Adipose tissue (tissue), 3 donors: Measurements from ENCODE around the gene PDE11A. TPM values are rescaled to one million over a fixed set of nuclear protein-coding genes. Genes with fewer than 3 reads are reported as not detected.

Experiments used
- H3K27ac ChIP-seq: one replicate; pipeline ENCODE4 v1.5.1; 2013; ENCODE audit warnings: low read depth, low read length
- WGBS, 3 donors: extraction: QIAGEN DNeasy Blood & Tissue Kit; methylation state at CpG; one replicate each; pipeline ENCODE4 v1.1.7; 2013; 5-methylcytosine and 5-hydroxymethylcytosine counted together
- polyA plus RNA-seq, 3 donors: library from polyadenylated mRNA; stranded (reverse); fragments of 200-250 nt; gene quantifications; one replicate each; pipeline ENCODE4 v1.2.3, GENCODE V29; 2013
- donor health status: healthy with polysubstance abuse.
- donor health status: Bipolar disorder and iron deficiency.
- donor health status: healthy.

Gene PDE11A
- polyA plus RNA-seq, 3 donors = 0.11 to 0.72 (median 0.27) TPM

- WGBS, 3 donors = 87 to 89% (median 88%) methylated on average over 1 of the region's 1 CpG
- no peak overlapping the region for H3K27ac ChIP-seq
These were observed 43.2 kb downstream of the PDE11A start for GRCh38 chr2:178029342-178029741.

GRCh38 chr2:178025551-178026185 lies 46.9 kb downstream of the PDE11A start:
- 90 to 96% (median 92%) methylated on average over 4 of the region's 4 CpGs for WGBS, 3 donors

GRCh38 chr2:178018141-178018540 lies 54.4 kb downstream of the PDE11A start:
- 67 to 86% (median 80%) methylated on average over 7 of the region's 7 CpGs for WGBS, 3 donors

More at GRCh38 chr2:178025551-178026185, 46.9 kb downstream of the PDE11A start:
- H3K27ac ChIP-seq = no peak overlapping the region

GRCh38 chr2:178016612-178017011 lies 56.0 kb downstream of the PDE11A start:
- 0% methylated on average over 1 of the region's 1 CpG for WGBS, 3 donors
- H3K27ac ChIP-seq = no peak overlapping the region

More at GRCh38 chr2:178018141-178018540, 54.4 kb downstream of the PDE11A start:
- no peak overlapping the region for H3K27ac ChIP-seq

- WGBS, 3 donors = 80 to 86% (median 85%) methylated on average over 2 of the region's 2 CpGs
- H3K27ac ChIP-seq = no peak overlapping the region
These were observed 59.9 kb downstream of the PDE11A start for GRCh38 chr2:178012639-178013038.

GRCh38 chr2:178009813-178010212 lies 62.8 kb downstream of the PDE11A start:
- WGBS, 3 donors = 86 to 97% (median 88%) methylated on average over 1 of the region's 1 CpG
- H3K27ac ChIP-seq = no peak overlapping the region

GRCh38 chr2:178008636-178009289 lies 63.8 kb downstream of the PDE11A start:
- no peak overlapping the region for H3K27ac ChIP-seq
- 51 to 67% (median 60%) methylated on average over 5 of the region's 5 CpGs for WGBS, 3 donors

- WGBS, 3 donors = 74 to 97% (median 77%) methylated on average over 1 of the region's 1 CpG
- no peak overlapping the region for H3K27ac ChIP-seq
These were observed 65.9 kb downstream of the PDE11A start for GRCh38 chr2:178006710-178007109.

GRCh38 chr2:178005756-178006155 lies 66.8 kb downstream of the PDE11A start:
- no peak overlapping the region for H3K27ac ChIP-seq

GRCh38 chr2:178002038-178002437 lies 70.5 kb downstream of the PDE11A start:
- no peak overlapping the region for H3K27ac ChIP-seq

GRCh38 chr2:177998996-177999395 lies 73.6 kb downstream of the PDE11A start:
- WGBS, 3 donors = 70 to 84% (median 71%) methylated on average over 4 of the region's 4 CpGs
- no peak overlapping the region for H3K27ac ChIP-seq

GRCh38 chr2:177998006-177998405 lies 74.6 kb downstream of the PDE11A start:
- 61 to 86% (median 64%) methylated on average over 2 of the region's 2 CpGs for WGBS, 3 donors
- no peak overlapping the region for H3K27ac ChIP-seq

- 82 to 95% (median 83%) methylated on average over 2 of the region's 2 CpGs for WGBS, 3 donors
- no peak overlapping the region for H3K27ac ChIP-seq
These were observed 79.6 kb downstream of the PDE11A start for GRCh38 chr2:177992992-177993391.

- WGBS, 3 donors = 68 to 87% (median 76%) methylated on average over 4 of the region's 4 CpGs
- H3K27ac ChIP-seq = no peak overlapping the region
These were observed 83.3 kb downstream of the PDE11A start for GRCh38 chr2:177989029-177989885.

- WGBS, 3 donors = 46 to 79% (median 52%) methylated on average over 1 of the region's 1 CpG
- no peak overlapping the region for H3K27ac ChIP-seq
These were observed 87.8 kb downstream of the PDE11A start for GRCh38 chr2:177984749-177985148.

- 1 to 4% (median 3%) methylated on average over 2 of the region's 2 CpGs for WGBS, 3 donors
- no peak overlapping the region for H3K27ac ChIP-seq
These were observed 89.3 kb downstream of the PDE11A start for GRCh38 chr2:177983183-177983788.

- no peak overlapping the region for H3K27ac ChIP-seq
- 84 to 93% (median 90%) methylated on average over 6 to 7 of the region's 8 CpGs for WGBS, 3 donors
These were observed 99.8 kb downstream of the PDE11A start for GRCh38 chr2:177972782-177973181.

GRCh38 chr2:177972123-177972522 lies 100.5 kb downstream of the PDE11A start:
- no peak overlapping the region for H3K27ac ChIP-seq
